Testis (tissue), 2 donors: ENCODE data around the gene COL9A3.

ENCODE experiments used
- CTCF ChIP-seq, 3 experiments: fragments of 450-650 bp in 2 of 3; fragments of 200-600 bp in 1 of 3; sonication (generic) in 1 of 3; IDR thresholded peaks; one replicate each; pipeline ENCODE4 v1.5.1; 2016 to 2019; ENCODE audit warnings: antibody characterized with exemption in 3 of 3, mild to moderate bottlenecking in 2 of 3, moderate library complexity in 1 of 3
- POLR2A ChIP-seq: fragments of 450-650 bp; IDR thresholded peaks from one replicate; pipeline ENCODE4 v1.6.1; 2017; ENCODE audit warnings: antibody characterized with exemption, mild to moderate bottlenecking, moderate library complexity

GRCh38 chr20:62852196-62852595 is 35.3 kb downstream of the COL9A3 start:
- TF ChIP-seq CTCF (IDR thresholded peaks at IDR 0.05): no peak
- TF ChIP-seq POLR2A: no peak
